IMR-90 (cell line): ENCODE data around the gene SLC38A8. TPM values are rescaled to one million over a fixed set of nuclear protein-coding genes. Genes with fewer than 3 reads are reported as not detected.

Experiments
- ATAC-seq: fragments of 200-7000 bp; cut with Tn5 transposase; 2 replicates; pipeline ENCODE4 v1.9.1; 2020; ENCODE audit warnings: low read depth, mild to moderate bottlenecking, moderate library complexity
- BruUV-seq: library from RNA; stranded (reverse); fragments of 400-500 nt; replicated peaks from 2 replicates; lab custom pipeline; 2021; lab: Mats Ljungman, UMichigan
- CTCF ChIA-PET: fragments of 300-600 bp; formaldehyde crosslinking; extraction: SDS; loops from one replicate; lab custom pipeline; 2021; ENCODE audit warnings: antibody characterized with exemption; lab: Yijun Ruan, JAX
- POLR2A ChIA-PET: fragments of 300-600 bp; sonication (Branson Sonifier 250); formaldehyde crosslinking; loops from one replicate; lab custom pipeline; 2022; ENCODE audit warnings: antibody characterized with exemption; ENCODE audit not compliant: unreplicated experiment; lab: Charles Lee
- DNase-seq: peaks from one replicate; pipeline ENCODE4 v3.0.0; 2013
- H2AFZ ChIP-seq: replicated peaks from 2 replicates; pipeline ENCODE3; 2013; ENCODE audit warnings: low read length, mild to moderate bottlenecking; ENCODE audit not compliant: poor library complexity
- H2AK5ac ChIP-seq: 2 replicates; pipeline ENCODE4 v1.6.1; 2013; ENCODE audit warnings: low read depth, low read length, inconsistent platforms
- H2AK9ac ChIP-seq: replicated peaks from 2 replicates; pipeline ENCODE3; 2013; ENCODE audit warnings: mild to moderate bottlenecking, low read depth, low read length, moderate library complexity; ENCODE audit not compliant: poor library complexity
- H2BK120ac ChIP-seq: 2 replicates; pipeline ENCODE4 v1.6.1; 2013; ENCODE audit warnings: low read depth, low read length, inconsistent platforms
- H2BK15ac ChIP-seq: 3 replicates; pipeline ENCODE4 v1.6.1; 2013; ENCODE audit warnings: low read depth, low read length, inconsistent platforms
- H2BK20ac ChIP-seq: 2 replicates; pipeline ENCODE4 v1.6.1; 2013; ENCODE audit warnings: low read depth, mild to moderate bottlenecking, inconsistent platforms, low read length, moderate library complexity
- H2BK5ac ChIP-seq: 2 replicates; pipeline ENCODE4 v1.6.1; 2013; ENCODE audit warnings: mild to moderate bottlenecking, low read depth, low read length, inconsistent platforms; ENCODE audit not compliant: poor library complexity, severe bottlenecking
- H3K14ac ChIP-seq: replicated peaks from 2 replicates; pipeline ENCODE4 v1.6.1; 2013; ENCODE audit warnings: low read depth, low read length, inconsistent platforms
- H3K18ac ChIP-seq: 2 replicates; pipeline ENCODE4 v1.6.1; 2013; ENCODE audit warnings: low read depth, low read length, control low read depth
- H3K23ac ChIP-seq: 2 replicates; pipeline ENCODE4 v1.6.1; 2013; ENCODE audit warnings: low read depth, low read length, inconsistent platforms
- H3K27ac ChIP-seq: 2 replicates; pipeline ENCODE4 v1.5.1; 2013; ENCODE audit warnings: mild to moderate bottlenecking, control low read depth, low read length; ENCODE audit not compliant: insufficient read depth
- H3K27me3 ChIP-seq: 2 replicates; pipeline ENCODE4 v1.6.1; 2013; ENCODE audit warnings: low read length; ENCODE audit not compliant: control insufficient read depth, insufficient read depth
- H3K36me3 ChIP-seq: 2 replicates; pipeline ENCODE4 v1.6.1; 2013; ENCODE audit warnings: low read length, mixed read lengths; ENCODE audit not compliant: control insufficient read depth, insufficient read depth
- H3K4ac ChIP-seq: 2 replicates; pipeline ENCODE4 v1.6.1; 2013; ENCODE audit warnings: low read depth, low read length, inconsistent platforms
- H3K4me1 ChIP-seq: 2 replicates; pipeline ENCODE4 v1.6.1; 2013; ENCODE audit warnings: low read length, mixed read lengths; ENCODE audit not compliant: control insufficient read depth, insufficient read depth
- H3K4me2 ChIP-seq: 2 replicates; pipeline ENCODE4 v1.6.1; 2013; ENCODE audit warnings: low read depth, mild to moderate bottlenecking, control low read depth, low read length, moderate library complexity
- H3K4me3 ChIP-seq: 2 replicates; pipeline ENCODE4 v1.5.1; 2013; ENCODE audit warnings: low read depth, mild to moderate bottlenecking, control low read depth, low read length, moderate library complexity; ENCODE audit not compliant: insufficient read depth
- H3K56ac ChIP-seq: 2 replicates; pipeline ENCODE4 v1.6.1; 2013; ENCODE audit warnings: low read length, inconsistent platforms; ENCODE audit not compliant: insufficient read depth; ENCODE audit errors: extremely low read depth
- H3K79me1 ChIP-seq, 2 experiments: 2 replicates each; pipeline ENCODE4 v1.6.1; 2013; ENCODE audit warnings: low read length in 2 of 2, inconsistent platforms in 1 of 2, low read depth in 1 of 2
- H3K9ac ChIP-seq: 2 replicates; pipeline ENCODE4 v1.6.1; 2013; ENCODE audit warnings: low read depth, low read length, control low read depth
- H3K9me1 ChIP-seq: 2 replicates; pipeline ENCODE4 v1.6.1; 2013; ENCODE audit warnings: low read length, inconsistent platforms; ENCODE audit not compliant: insufficient read depth
- H3K9me3 ChIP-seq: 2 replicates; pipeline ENCODE4 v1.6.1; 2013; ENCODE audit warnings: low read length; ENCODE audit not compliant: control insufficient read depth, insufficient read depth
- H4K20me1 ChIP-seq: 2 replicates; pipeline ENCODE4 v1.6.1; 2013; ENCODE audit warnings: low read length, inconsistent platforms; ENCODE audit not compliant: insufficient read depth
- H4K5ac ChIP-seq: 2 replicates; pipeline ENCODE4 v1.6.1; 2013; ENCODE audit warnings: mild to moderate bottlenecking, low read depth, low read length, control low read depth
- H4K8ac ChIP-seq, 2 experiments: 2 replicates each; pipeline ENCODE4 v1.6.1; 2013; ENCODE audit warnings: low read depth in 2 of 2, low read length in 2 of 2, control low read depth in 1 of 2, inconsistent platforms in 1 of 2
- H4K91ac ChIP-seq: 2 replicates; pipeline ENCODE4 v1.6.1; 2013; ENCODE audit warnings: low read depth, low read length, inconsistent platforms; ENCODE audit not compliant: insufficient read depth
- BHLHE40 ChIP-seq: fragments of 150-350 bp; IDR thresholded peaks from 2 replicates; pipeline ENCODE4 v1.6.1; 2016; ENCODE audit warnings: mild to moderate bottlenecking, low read depth, low read length
- MAFK ChIP-seq: IDR thresholded peaks from 2 replicates; pipeline ENCODE4 v1.6.1; 2012; ENCODE audit warnings: low read depth, low read length, improper control_type of control experiment
- MAZ ChIP-seq: IDR thresholded peaks from 2 replicates; pipeline ENCODE4 v1.6.1; 2012; ENCODE audit warnings: low read depth, mild to moderate bottlenecking, low read length, improper control_type of control experiment, moderate library complexity, borderline replicate concordance
- POLR2A ChIP-seq: IDR thresholded peaks from 2 replicates; pipeline ENCODE4 v1.6.1; 2012; ENCODE audit warnings: mild to moderate bottlenecking, low read depth, low read length
- RAD21 ChIP-seq: IDR thresholded peaks from 2 replicates; pipeline ENCODE4 v1.6.1; 2012; ENCODE audit warnings: low read length, improper control_type of control experiment
- RFX5 ChIP-seq: IDR thresholded peaks from 2 replicates; pipeline ENCODE4 v1.8.0; 2012; ENCODE audit warnings: low read depth, mild to moderate bottlenecking, low read length, moderate library complexity
- SMC3 ChIP-seq: fragments of 150-350 bp; IDR thresholded peaks from 2 replicates; pipeline ENCODE4 v1.6.1; 2016; ENCODE audit warnings: low read depth, mild to moderate bottlenecking, antibody characterized with exemption, low read length, moderate library complexity
- WGBS, 2 experiments: methylation state at CpG; one replicate each; pipeline versions ENCODE4 v1.1.5 to v1.1.7; 2013; ENCODE audit warnings: missing lambda C conversion rate in 2 of 2; ENCODE audit not compliant: insufficient read length in 1 of 2; ENCODE audit errors: extremely low coverage in 2 of 2; 5-methylcytosine and 5-hydroxymethylcytosine counted together
- dilution Hi-C: fragments of 300-500 bp; cut with HindIII; formaldehyde crosslinking; loops from one replicate; pipeline ENCODE4 v1.14.3; 2018; ENCODE audit warnings: low sequenced_read_pairs; ENCODE audit not compliant: unreplicated experiment
- in situ Hi-C: fragments of 300-500 bp; cut with MboI; formaldehyde crosslinking; loops from 3 replicates; pipeline ENCODE4 v1.14.3; 2019; ENCODE audit warnings: low sequenced_read_pairs, inconsistent platforms, mixed read lengths
- intact Hi-C: fragments of 100-400 bp; cut with micrococcal nuclease; formaldehyde crosslinking; loops from 2 replicates; pipeline ENCODE4 v1.10.0; 2022
- polyA plus RNA-seq, 3 experiments: library from polyadenylated mRNA; depleted of rRNA; stranded (reverse); fragments of >200 nt; gene quantifications; 2 replicates each; pipeline ENCODE4 v1.2.3, GENCODE V29; 2012; ENCODE audit warnings: low replicate concordance in 1 of 3
- total RNA-seq: library from RNA; depleted of rRNA; stranded (reverse); fragments of >200 nt; gene quantifications from 2 replicates; pipeline ENCODE4 v1.2.3, GENCODE V29; 2012
- TF ChIP-seq, protein P1 (sequence below): fragments of 150-350 bp; IDR thresholded peaks from 2 replicates; pipeline ENCODE4 v1.6.1; 2017; ENCODE audit warnings: mild to moderate bottlenecking, antibody characterized with exemption, low read length, low read depth

The SLC38A8 gene
- total and polyA plus RNA-seq, 2 of the 4 experiments (the other 2 are of a cell fraction), result not detected

DNA sequence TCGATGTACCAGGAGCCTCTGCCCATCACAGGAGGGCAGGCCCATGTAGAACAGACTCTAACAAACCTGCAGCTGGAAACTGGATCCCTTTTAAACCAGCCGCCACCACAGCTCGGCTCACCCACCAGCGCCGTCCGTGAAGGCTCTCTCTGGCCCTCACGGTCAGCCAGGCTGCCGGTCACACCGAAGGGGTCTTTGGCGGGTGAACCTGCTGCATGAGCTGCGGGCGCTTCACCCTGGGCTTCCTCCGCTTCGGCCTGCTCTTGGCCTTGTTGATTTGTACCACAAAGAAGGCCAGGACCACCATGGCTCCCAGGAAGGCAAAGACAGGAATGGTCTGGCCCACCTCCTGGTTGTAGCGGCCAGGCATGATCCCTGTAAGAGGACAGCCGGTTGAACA is 11.7 kb upstream of the SLC38A8 start:
- WGBS, 2 experiments, result 94% methylated on average over 13 of the region's 16 CpGs; no CpG with 5 or more reads in 1 of the 2 experiments
- CTCF ChIA-PET, result no interaction called here

More for the DNA sequence above, 11.7 kb upstream of the SLC38A8 start:
- dilution Hi-C loops, result no loop called here
- Histone ChIP-seq H3K14ac (no peak overlapping the region), H2BK15ac (no peak overlapping the region), H3K27me3 (no peaks in the 10 kb centered on the region), H3K4me3 (no peak overlapping the region), H2BK20ac (no peak overlapping the region), H3K9me1 (no peaks in the 10 kb centered on the region), H2AK9ac (no peak overlapping the region), H3K56ac (no peak overlapping the region), H3K27ac (no peak overlapping the region), H2AK5ac (no peak overlapping the region), H3K9ac (no peak overlapping the region), H4K5ac (no peak overlapping the region), H4K8ac (no peak overlapping the region), H4K20me1 (0 out of 2 replicates have a peak, but pooled peaks cover 3% of the 10 kb centered on the region), H3K23ac (no peak overlapping the region), H3K18ac (no peak overlapping the region), H3K4ac (no peak overlapping the region), H2BK5ac (no peak overlapping the region), H2AFZ (no peak overlapping the region), H4K91ac (no peak overlapping the region), H3K4me2 (no peak overlapping the region), H3K9me3 (no peaks in the 10 kb centered on the region), H3K79me1 (no peaks in the 10 kb centered on the region; a peak in 1 of 4 replicates), H3K36me3 (peaks cover 56% of the 10 kb centered on the region), H3K4me1 (no peaks in the 10 kb centered on the region), H2BK120ac (no peak overlapping the region)
- TF ChIP-seq BHLHE40, result no peak
- TF ChIP-seq, protein P1, sequence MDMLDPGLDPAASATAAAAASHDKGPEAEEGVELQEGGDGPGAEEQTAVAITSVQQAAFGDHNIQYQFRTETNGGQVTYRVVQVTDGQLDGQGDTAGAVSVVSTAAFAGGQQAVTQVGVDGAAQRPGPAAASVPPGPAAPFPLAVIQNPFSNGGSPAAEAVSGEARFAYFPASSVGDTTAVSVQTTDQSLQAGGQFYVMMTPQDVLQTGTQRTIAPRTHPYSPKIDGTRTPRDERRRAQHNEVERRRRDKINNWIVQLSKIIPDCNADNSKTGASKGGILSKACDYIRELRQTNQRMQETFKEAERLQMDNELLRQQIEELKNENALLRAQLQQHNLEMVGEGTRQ, result no peak
- TF ChIP-seq POLR2A, result no peak
- TF ChIP-seq MAFK, result no peak
- no peak for TF ChIP-seq MAZ
- TF ChIP-seq RFX5, result no peak
- no peak for TF ChIP-seq RAD21
- TF ChIP-seq SMC3, result no peak
- intact Hi-C loops, result no loop called here
- ATAC-seq (no peak), DNase-seq (no peak)
- BruUV-seq, result TSS peak; percentile 97
- in situ Hi-C loops, result no loop called here
- POLR2A ChIA-PET, result no interaction called here
